H1 (cell line): ENCODE results near the gene TSHZ2. TPM values are rescaled to one million over a fixed set of nuclear protein-coding genes. Genes with fewer than 3 reads are reported as not detected.

Experiments used
- CBX5 ChIP-seq: fragments of 300-800, 300-1000 bp; sonication (generic); IDR thresholded peaks from 2 replicates; pipeline ENCODE4 v1.7.1; 2016; ENCODE audit warnings: antibody characterized with exemption, low read length, low read depth
- CREB1 ChIP-seq: IDR thresholded peaks from 2 replicates; pipeline ENCODE4 v1.6.1; 2012; ENCODE audit warnings: inconsistent platforms
- POLR2A ChIP-seq, 2 experiments: IDR thresholded peaks; 1 replicate in 1 of 2; 2 replicates in 1 of 2; pipeline ENCODE4 v1.6.1; 2011; ENCODE audit warnings: low read depth in 2 of 2, low read length in 2 of 2, mild to moderate bottlenecking in 2 of 2; ENCODE audit errors: control extremely low read depth in 1 of 2
- POLR2AphosphoS5 ChIP-seq: IDR thresholded peaks from 2 replicates; pipeline ENCODE4 v1.6.1; 2011; ENCODE audit warnings: low read depth, low read length
- RXRA ChIP-seq: IDR thresholded peaks from 2 replicates; pipeline ENCODE4 v1.6.1; 2011; ENCODE audit warnings: low read depth, mild to moderate bottlenecking, low read length, moderate library complexity; ENCODE audit not compliant: insufficient read depth
- TAF7 ChIP-seq: optimal IDR thresholded peaks from 2 replicates; pipeline ENCODE3; 2011; ENCODE audit warnings: low read depth, mild to moderate bottlenecking, inconsistent platforms, low read length, moderate library complexity, borderline replicate concordance
- TCF12 ChIP-seq: IDR thresholded peaks from 2 replicates; pipeline ENCODE4 v1.6.1; 2011; ENCODE audit warnings: low read depth, mild to moderate bottlenecking, low read length
- polyA plus RNA-seq, 7 experiments: library from polyadenylated mRNA; depleted of rRNA in 3 of 7; stranded (reverse) in 5 of 7; unstranded in 2 of 7; fragments of >200 nt in 5 of 7; fragments of 200-250 nt in 2 of 7; gene quantifications; 1 replicate in 5 of 7; 2 replicates in 1 of 7; 4 replicates in 1 of 7; pipeline versions ENCODE4 v1.2.1 to v1.2.3, GENCODE V29; 2011 to 2013; ENCODE audit warnings: missing spikeins in 2 of 7, mixed read lengths in 2 of 7
- total RNA-seq: library from RNA; stranded (reverse); fragmentation: NEBNext Ultra II Directional; extraction: Animal tissue kit (Norgen Biotek cat#: 25700); gene quantifications from 2 replicates; pipeline ENCODE4 v1.2.1, GENCODE V29; 2021
- TF ChIP-seq, protein P1 (sequence below): IDR thresholded peaks from 2 replicates; pipeline ENCODE4 v1.6.1; 2012; ENCODE audit warnings: inconsistent platforms

Gene TSHZ2
- total and polyA plus RNA-seq, 2 of the 8 experiments (the other 6 are each of a cell fraction or from before 2014, with no cell fraction given), result 0.14 to 0.30 TPM

DNA sequence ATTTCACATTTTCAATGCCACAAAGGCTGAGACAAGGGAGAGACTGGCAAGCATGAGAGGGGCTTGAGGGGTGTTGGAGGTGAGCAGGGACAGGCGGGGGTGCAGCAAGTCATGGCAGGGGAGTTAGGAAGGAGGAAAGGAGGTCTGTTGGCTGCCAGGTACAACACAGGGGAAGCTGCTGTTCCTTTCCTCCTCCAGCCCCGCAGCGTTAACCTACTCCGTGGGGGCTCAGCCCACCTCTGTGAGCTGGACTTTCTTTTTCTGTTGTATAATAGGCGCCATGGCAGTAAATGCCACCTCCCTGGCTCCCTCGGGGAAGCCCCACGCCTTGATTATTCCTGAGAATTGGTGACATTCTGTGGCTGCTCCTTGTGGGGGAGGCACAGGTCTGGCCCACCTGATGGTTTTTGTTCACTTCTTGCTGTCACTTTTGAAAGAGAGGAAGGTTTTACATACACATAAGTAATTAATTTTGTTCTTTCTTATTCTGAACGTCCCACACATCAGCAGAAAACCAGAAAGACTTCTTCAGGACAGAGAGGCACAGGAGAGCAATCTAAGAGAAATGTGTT, 293.2 kb downstream of the TSHZ2 start (continued):
- TF ChIP-seq CBX5, result no peak
- TF ChIP-seq, protein P1, sequence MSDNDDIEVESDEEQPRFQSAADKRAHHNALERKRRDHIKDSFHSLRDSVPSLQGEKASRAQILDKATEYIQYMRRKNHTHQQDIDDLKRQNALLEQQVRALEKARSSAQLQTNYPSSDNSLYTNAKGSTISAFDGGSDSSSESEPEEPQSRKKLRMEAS, result no peak
- TF ChIP-seq RXRA, result no peak
- no peak for TF ChIP-seq POLR2AphosphoS5
- TF ChIP-seq TCF12, result no peak
- TF ChIP-seq CREB1, result no peak
- no peak for TF ChIP-seq POLR2A (IDR thresholded peaks at IDR 0.05; ENCODE audit: control extremely low read depth in 1 of 2, low read depth in 2 of 2, low read length in 2 of 2)
- TF ChIP-seq TAF7, result no peak
- TF ChIP-seq, all 59 proteins: peak for 0
